Measurements from ENCODE around the gene RIMS3. TPM values are rescaled to one million over a fixed set of nuclear protein-coding genes. Genes with fewer than 3 reads are reported as not detected.

Gene RIMS3
- total RNA-seq, 2 donors from 2014 or later, result 1.4 to 5.5 TPM

DNA sequence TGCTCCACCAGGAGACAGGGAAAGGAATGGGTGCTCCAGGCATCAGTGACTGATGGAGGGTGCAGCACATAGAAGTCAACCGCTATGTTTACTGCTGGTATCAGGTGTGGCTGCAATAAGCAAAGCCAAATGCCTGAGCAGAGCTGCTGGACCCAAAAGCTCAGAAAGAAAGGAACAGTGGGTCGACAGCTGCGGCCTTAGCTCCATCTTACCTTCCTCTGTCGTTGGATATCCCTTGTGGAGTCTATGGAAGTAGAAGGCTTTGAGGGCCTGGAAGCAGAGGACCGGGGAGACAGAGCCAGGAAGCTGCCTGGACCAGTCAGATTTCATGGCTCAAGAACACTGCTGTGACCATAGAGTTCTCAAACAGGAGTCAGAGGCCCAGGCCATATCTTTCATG is 45.3 kb downstream of the RIMS3 start:
- TF ChIP-seq, protein P1, sequence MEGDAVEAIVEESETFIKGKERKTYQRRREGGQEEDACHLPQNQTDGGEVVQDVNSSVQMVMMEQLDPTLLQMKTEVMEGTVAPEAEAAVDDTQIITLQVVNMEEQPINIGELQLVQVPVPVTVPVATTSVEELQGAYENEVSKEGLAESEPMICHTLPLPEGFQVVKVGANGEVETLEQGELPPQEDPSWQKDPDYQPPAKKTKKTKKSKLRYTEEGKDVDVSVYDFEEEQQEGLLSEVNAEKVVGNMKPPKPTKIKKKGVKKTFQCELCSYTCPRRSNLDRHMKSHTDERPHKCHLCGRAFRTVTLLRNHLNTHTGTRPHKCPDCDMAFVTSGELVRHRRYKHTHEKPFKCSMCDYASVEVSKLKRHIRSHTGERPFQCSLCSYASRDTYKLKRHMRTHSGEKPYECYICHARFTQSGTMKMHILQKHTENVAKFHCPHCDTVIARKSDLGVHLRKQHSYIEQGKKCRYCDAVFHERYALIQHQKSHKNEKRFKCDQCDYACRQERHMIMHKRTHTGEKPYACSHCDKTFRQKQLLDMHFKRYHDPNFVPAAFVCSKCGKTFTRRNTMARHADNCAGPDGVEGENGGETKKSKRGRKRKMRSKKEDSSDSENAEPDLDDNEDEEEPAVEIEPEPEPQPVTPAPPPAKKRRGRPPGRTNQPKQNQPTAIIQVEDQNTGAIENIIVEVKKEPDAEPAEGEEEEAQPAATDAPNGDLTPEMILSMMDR (IDR thresholded peaks at IDR 0.05), result no peak
- Histone ChIP-seq H3K36me3 (no peaks in the 10 kb centered on the region), H3K9me3 (no peaks in the 10 kb centered on the region), H3K27me3 (no peaks in the 10 kb centered on the region), H3K27ac (no peak overlapping the region), H3K4me3 (no peak overlapping the region), H3K4me1 (no peaks in the 10 kb centered on the region)
- DNase-seq (ENCODE audit: low spot score), result no peak

- no peaks in the 10 kb centered on the region for H3K27me3 ChIP-seq
- H3K27ac ChIP-seq, result no peak overlapping the region
- no peak overlapping the region for H3K4me3 ChIP-seq
- H3K9me3 ChIP-seq, result no peaks in the 10 kb centered on the region
- no peaks in the 10 kb centered on the region for H3K36me3 ChIP-seq
- H3K4me1 ChIP-seq, result no peaks in the 10 kb centered on the region
- TF ChIP-seq, protein P1 (IDR thresholded peaks at IDR 0.05), result no peak
- DNase-seq (ENCODE audit: low spot score), result no peak
These were observed 47.4 kb downstream of the RIMS3 start for GRCh38 chr1:40618108-40618507.

DNA sequence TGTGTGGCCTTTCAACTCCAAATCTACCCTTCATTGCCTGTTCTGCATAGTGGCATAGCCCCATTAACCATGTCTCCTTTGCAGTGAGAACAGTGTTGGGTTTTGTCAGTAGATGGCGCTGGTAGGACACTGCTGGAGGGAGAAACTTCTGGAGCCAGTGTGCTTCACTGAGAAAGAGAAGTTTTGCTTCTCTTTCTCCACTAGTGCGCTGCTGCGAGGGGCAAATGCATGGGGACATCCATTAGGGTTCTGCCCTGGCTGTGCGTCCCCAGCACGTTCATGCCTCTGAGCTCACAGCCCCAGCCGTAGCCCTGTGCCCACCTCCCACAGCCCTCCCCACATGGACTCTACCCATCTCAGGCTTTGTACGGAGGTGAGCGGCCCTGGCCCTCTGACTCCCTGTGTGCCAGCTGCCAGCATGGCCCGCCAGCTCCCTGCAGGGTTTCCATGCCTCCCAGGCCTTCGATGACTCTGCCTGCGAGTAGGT is 53.1 kb downstream of the RIMS3 start:
- no peak overlapping the region for H3K4me3 ChIP-seq
- no peak overlapping the region for H3K27ac ChIP-seq
- H3K36me3 ChIP-seq, result no peaks in the 10 kb centered on the region
- H3K27me3 ChIP-seq, result no peaks in the 10 kb centered on the region
- DNase-seq (ENCODE audit: low spot score), result peak; percentile 64
- TF ChIP-seq, protein P1 (IDR thresholded peaks at IDR 0.05), result peak; percentile 49 to 88
- no peaks in the 10 kb centered on the region for H3K9me3 ChIP-seq
- no peaks in the 10 kb centered on the region for H3K4me1 ChIP-seq

- no peaks in the 10 kb centered on the region for H3K36me3 ChIP-seq
- TF ChIP-seq, protein P1 (IDR thresholded peaks at IDR 0.05), result no peak
- H3K4me3 ChIP-seq, result no peak overlapping the region
- peak; percentile 28 for DNase-seq (ENCODE audit: low spot score)
- no peaks in the 10 kb centered on the region for H3K9me3 ChIP-seq
- no peaks in the 10 kb centered on the region for H3K27me3 ChIP-seq
- H3K4me1 ChIP-seq, result no peaks in the 10 kb centered on the region
- no peak overlapping the region for H3K27ac ChIP-seq
These were observed 55.3 kb downstream of the RIMS3 start for GRCh38 chr1:40610156-40610555.

DNA sequence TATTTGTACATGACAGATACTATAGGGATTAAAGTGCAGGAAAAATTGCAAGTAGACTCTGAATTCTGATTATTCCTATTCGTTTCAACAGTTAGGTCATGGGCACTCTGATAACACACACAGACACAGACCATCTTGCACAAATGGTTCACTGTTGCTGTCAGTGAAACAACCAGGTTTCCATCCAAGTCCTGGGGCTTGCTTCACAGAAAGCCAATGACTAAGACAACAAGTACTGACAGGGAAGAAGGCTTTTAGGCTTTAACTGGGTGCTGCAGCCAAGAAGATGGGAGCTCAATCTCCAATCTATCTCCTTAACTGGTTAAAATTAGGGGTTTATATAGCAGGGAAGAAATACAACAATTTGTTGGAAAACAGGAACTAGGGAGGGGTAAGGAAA is 57.6 kb downstream of the RIMS3 start:
- Histone ChIP-seq H3K4me3 (no peak overlapping the region), H3K27me3 (no peaks in the 10 kb centered on the region), H3K27ac (no peak overlapping the region), H3K36me3 (no peaks in the 10 kb centered on the region), H3K9me3 (no peaks in the 10 kb centered on the region), H3K4me1 (no peaks in the 10 kb centered on the region)
- TF ChIP-seq, protein P1 (IDR thresholded peaks at IDR 0.05), result no peak
- DNase-seq (ENCODE audit: low spot score), result no peak

DNA sequence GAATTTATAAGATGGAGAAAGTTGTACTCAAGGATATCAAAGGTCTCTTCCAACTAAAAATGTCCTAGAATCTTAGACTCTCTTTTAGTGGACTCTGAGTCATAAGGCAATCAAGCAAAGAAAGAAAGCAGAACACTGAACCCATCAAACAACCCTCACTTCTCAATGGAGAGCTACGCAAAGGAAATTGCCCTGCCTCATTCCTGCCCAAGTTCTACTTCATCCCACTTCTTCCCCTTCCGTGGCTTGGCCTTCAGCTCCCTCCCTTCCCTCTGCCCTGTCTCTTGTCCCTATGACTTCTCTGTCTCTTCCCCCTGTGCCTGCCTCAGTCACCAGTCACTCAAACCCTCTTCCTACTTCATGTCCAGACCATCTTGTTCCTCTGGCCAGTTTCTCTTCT is 58.5 kb downstream of the RIMS3 start:
- H3K9me3 ChIP-seq, result no peaks in the 10 kb centered on the region
- TF ChIP-seq, protein P1 (IDR thresholded peaks at IDR 0.05), result no peak
- H3K4me1 ChIP-seq, result no peaks in the 10 kb centered on the region
- H3K36me3 ChIP-seq, result no peaks in the 10 kb centered on the region
- no peaks in the 10 kb centered on the region for H3K27me3 ChIP-seq
- no peak overlapping the region for H3K4me3 ChIP-seq
- no peak overlapping the region for H3K27ac ChIP-seq
- DNase-seq (ENCODE audit: low spot score), result no peak

Measured in right atrium auricular region (tissue), 2 donors.